HG02970 (cell line): ENCODE results near the gene DLG2.

Source experiments
- ATAC-seq: cut with Tn5 transposase; IDR thresholded peaks from one replicate; pipeline ENCODE4 v1.9.1; 2021; ENCODE audit warnings: mild to moderate bottlenecking, moderate library complexity, moderate number of reproducible peaks; ENCODE audit not compliant: unreplicated experiment, low FRiP score

The DLG2 gene

DNA sequence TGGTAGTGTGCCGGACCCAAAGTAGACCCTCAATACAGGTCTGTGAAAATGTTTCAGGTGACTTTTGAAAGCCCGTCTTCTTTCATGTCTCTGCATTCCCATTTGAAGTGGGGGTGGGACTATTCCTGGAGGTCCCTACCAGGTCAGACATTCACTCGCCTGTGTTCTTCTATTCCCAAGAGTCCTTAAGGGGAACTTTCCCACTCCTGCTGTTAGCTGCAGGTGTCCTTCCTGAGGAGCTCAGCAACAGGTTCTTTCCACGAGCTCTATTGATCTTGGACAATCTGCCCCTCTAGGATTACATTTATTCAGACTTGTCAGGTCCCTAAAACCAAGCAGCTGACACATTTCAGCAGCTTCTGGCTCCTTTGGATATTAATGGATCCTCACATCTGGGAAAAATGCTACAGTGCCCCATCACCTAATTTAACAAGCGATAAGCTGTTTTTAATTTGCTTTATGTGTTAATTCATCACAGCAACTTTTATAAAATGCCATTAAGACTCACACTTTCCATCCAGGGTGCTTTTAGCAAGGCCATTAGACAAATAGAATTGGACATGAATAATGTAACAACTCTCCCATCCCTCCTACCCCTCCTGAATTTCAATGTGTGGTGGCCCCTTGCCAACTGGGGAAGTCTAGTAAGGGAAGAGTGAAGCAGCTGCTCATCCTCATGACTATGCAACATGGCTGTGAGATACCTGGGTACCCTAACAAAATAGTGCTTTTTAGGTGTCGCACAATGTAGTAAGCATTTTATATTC is 2081.5 kb downstream of the DLG2 start:
- no peak for ATAC-seq

DNA sequence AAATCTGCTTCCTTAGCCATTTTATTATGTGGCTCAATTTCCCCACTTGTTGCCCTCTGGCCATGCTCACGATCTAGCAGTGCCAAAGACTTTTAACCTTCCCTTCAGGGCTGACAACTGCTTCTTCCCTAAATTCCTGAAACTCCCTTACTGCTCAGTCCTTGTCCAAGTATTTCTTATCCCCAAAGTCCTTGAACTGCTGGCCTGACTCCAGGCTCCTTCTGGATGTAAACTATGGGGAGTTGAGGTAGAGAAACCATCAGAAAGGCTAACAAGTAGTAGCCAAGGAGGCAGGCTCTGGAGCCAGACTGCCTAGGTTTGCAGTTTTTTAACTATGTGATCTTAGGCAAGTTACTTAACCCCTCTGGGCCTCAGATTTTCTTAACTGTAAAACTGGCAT is 2082.3 kb downstream of the DLG2 start:
- ATAC-seq, result no peak

DNA sequence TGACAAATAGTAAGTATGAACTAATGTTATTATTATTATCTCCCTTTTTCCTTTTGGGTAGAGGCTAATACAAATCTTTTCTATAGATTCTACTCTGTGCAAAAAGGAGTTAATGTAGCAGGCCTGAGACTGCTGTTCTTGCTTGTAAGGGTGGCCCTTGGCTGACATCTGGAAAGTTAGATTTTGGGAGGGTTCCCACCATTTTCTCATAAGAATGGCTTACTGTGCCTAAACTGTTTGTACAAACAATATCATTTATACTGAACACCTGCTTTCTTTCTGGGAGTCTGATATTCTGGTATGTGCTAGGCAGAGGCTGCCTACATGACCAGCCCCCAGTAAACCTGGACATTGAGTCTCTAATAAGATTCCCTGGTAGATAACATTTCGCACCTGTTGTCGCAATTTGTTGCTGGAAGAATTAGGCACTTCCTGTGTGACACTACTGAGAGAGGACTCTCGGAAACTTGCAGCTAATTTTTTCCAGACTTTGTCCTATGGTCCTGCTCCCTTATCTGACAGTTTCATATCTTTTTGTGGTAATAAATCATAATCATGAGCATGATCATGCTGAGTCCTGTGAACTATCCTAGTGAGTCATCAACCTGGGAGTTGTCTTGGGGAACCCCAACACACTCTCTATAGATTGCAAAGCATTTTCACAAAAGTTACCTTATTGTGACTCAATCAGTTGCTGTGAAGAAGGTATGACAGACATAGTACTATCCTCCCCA is 2083.3 kb downstream of the DLG2 start:
- ATAC-seq, result no peak

DNA sequence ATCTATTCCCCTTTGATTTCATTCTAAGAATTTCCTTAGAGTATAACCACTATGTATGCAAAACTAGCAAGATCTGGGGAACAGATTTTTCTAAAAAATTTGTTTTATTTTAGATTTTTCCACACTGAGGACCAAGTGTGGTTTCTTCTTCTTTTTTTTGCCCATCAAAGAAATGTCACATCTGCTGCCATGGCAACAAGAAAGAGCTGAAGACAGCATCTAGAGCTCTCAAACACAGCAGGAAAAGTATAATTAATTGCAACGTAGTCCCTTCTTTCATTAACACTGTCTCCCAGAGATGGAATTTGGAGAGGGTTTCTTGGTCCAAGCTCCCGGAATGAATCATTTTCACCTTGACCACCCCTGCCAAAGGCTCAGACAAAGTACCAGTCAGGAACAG is 2084.3 kb downstream of the DLG2 start:
- no peak for ATAC-seq

DNA sequence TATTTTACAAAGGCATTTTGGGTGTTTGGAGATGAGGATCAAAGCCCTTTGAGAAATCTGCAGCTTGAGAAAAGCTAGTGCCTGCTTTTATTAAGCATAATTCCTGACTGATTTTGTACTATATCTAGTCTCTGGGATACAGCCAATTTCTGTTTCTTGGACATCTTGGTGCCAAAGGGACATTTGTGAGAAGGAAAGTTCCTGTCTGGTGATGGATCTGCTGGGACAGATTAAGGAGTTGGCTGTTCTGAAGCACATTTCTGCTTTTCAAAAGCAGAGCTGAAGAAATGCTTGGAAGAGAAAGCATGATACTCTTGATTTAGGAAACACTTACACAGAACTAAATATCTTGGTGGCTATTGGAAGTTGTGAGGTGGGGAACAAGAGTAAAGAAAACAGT is 2086.4 kb downstream of the DLG2 start:
- ATAC-seq, result no peak

DNA sequence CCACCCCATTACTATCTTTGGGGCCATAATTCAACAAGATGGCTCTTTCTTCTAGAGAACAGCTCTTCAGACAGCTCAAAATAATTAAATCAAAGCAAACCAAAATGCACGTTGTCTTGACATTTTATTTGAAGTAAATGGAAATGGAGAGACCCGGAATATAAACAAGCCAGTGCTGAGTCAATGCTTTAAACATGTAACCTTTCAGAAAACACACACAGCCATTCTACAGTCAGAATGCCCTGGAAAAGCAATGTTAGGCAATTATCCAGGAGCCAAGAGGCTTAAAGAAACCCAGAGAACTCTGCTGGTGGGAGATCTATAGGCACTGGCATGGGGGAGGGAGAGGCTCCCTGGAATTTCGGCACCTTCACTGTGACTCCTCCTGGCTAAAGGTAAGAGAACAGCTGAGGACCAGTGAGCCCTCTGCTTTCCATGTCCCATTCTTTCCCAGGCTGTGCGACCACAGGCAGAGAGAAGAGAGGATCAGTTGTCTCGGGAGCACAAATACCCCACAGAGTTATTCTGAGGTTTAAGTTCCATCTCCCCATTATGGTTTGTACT is 2086.9 kb downstream of the DLG2 start:
- no peak for ATAC-seq

DNA sequence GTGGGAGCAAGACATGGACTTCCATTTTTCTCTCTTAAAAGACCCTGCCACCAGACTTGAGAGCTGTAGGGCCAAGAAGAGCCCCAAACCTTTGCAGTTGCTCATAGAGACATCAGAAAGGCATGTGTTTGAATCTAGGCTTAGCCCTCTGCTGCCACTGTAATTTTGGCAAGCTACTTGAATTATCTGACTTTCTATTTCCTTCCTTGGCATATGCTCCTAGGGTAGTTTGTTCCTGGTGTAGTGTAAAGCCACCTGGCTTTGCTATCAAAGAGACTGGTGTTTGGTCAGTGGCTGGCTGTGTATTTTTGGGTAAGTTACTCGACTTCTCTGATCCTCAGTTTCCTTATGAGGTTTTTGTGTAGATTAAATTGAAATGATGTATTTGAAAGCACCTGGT is 2088.9 kb downstream of the DLG2 start:
- ATAC-seq, result no peak

DNA sequence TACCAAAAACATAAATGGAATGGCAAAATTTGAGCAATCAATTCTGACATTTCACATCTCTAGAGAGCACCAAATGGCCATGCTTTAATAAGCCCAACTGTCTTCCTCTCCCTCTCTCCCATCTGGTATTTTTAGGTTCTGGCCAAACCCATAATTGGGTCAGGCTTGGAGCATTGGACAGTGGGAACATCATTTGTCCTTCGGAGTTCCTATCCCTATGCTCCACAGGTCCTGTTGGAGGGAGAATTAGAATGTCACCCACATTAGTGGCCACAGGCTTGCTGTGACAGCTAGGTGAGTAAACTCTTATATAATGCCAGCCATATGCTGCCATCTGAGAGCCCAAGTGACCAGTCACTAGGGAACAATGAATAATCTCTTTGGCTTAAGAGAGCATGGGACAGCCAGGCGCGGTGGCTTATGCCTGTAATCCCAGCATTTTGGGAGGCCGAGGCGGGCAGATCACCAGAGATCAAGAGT is 2090.0 kb downstream of the DLG2 start:
- ATAC-seq, result no peak

DNA sequence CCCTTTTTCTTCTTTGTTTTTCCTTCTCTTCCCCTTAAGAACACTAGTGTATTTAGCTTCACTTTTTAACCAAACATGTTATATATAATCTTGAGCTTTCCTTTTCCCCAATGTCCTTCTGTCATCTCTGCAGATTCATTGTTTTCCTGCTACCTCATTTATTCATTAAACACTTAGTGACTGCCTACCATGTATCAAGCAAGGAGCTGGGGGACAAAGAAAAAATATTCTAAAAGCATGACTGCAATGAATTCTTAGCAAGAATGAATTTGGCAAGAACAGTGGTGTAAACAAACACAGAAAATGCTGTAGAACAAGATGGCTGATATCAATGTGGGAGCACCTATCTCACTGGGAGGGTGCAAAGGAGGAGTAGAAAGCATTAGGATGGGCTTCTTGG is 2094.0 kb downstream of the DLG2 start:
- ATAC-seq, result no peak

DNA sequence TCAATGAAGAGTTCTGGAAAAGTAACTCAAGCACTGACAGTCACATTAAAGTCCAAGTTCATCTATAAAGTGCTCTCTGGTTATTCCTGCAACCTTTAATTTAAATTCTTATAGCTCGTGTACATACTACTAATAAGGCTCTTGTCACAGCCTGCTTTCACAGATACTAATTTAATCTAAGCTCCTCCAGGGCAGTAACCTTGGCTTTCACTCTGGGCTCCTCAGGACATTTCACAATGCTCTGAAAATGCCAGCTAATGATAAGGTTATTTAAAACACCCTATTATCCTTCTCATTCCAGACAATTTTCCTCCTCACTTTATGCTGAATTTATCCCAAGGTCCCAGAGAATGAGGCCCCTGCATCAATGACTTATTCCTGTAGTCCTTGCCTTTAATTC is 2098.3 kb downstream of the DLG2 start:
- ATAC-seq, result no peak

DNA sequence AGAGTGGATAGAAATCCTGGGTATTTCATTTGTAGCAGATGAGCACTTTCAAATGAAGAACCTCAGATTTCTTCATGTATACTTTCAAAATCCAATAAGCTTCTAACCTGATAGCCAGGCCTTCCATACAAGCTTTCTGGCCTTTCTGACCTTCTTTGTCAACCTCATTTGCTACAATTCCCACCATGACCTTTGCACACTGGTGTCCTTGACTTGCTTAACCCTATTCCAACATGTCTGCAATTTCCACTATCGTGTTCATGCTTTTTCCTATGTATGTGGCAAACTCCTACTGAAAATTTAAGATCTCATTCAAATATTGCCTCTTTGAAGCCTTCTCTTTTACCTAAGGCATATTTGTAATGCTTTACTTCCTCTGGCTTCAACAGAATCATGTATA is 2098.9 kb downstream of the DLG2 start:
- no peak for ATAC-seq

DNA sequence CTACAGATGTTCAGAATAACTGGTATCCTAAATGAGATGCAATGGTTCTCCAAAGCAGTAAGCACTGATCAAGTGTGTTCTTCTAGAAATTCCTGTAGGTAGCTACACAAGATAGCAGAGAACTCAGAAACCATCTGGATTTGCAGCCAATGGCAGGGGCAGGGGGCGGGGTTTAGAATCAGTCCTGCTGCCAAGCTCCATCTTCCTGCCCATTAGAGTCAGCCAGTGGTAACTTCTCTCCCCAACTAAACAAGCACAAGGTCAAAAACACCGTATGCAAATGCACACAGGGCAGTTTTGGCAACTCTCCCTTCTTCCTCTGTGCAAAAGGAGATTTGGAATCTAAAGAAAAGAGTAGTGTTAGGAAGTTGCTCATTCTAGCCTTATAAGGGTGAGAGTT is 2103.5 kb downstream of the DLG2 start:
- no peak for ATAC-seq

DNA sequence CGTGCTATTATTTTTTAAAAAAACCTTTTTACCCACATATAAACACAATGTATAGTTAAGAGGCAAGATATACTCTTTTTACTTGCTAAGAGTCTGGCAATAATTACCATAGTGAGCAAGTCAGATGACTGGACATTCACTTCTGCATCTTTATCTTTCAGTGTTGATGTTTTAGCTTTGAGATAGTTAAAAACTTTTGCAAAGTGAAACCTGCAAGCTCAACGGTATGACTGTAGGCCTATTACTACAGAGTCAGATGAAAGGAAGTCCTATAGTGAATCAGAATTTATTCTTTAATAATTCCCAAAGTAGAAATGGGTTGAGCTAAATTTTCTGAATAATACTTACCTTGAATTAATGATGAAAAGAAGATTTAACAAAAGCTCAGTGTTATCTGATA is 2104.2 kb downstream of the DLG2 start:
- no peak for ATAC-seq

DNA sequence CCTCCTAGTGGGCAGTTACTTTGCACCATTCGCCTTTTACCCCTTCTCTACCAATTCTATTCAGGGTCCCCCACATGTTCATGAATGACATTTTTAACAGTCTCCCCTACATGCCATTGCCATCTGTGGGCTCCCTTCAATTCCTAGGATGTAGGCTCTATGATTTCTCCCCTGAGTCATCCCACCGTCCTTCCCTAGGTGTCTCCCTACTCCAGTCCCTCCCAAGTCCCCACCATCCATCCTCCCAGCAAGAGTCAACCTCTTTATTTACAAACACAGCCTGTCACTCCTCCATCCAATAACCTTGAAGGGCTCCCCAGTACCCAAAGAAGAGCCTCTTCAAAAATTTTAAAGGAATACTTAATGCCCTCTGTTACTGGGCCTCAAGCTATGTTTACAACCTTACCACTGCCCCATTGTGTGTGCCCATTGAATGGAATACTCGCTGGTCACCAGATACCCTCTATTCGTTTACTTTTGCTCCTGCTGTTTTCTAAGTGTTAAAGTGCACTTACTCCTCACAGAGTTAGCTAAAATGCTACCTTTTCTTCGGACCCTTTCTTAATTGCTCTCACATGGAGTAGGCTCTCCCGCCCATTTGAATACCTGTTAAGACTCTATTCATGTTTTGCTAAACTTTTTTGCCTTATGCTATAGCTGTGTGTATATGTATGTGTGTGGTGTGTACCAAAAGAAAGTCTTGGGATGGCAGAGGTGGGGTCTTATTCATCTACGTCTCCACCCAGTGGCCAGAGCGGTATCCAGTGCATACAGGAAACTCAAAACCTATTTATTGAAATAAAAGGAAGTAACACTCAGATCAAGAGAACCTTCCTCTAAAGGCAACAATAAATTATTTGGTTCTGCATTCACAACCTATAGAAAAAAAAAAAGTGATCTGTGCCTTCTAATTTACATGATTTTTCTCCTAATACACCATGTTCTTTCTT is 2105.2 kb downstream of the DLG2 start:
- ATAC-seq, result no peak

DNA sequence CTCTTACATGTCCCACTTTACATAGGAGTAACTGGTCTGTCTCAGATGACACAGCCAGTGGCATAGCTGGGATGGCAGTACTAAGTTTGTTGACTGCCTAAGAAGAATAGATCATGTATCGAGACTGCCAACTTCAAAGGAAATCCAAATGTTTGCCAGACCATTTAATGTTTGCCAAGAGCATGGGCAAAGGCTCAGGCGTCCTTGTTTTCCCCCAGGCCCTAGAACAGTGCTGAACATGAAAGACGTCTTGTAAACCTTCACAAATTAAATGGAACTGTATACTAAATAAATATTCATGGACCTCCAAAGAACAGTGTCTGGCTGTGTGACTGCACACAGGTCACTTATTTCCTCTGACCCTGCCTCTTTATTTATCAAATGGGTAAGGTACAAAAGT is 2106.3 kb downstream of the DLG2 start:
- no peak for ATAC-seq

DNA sequence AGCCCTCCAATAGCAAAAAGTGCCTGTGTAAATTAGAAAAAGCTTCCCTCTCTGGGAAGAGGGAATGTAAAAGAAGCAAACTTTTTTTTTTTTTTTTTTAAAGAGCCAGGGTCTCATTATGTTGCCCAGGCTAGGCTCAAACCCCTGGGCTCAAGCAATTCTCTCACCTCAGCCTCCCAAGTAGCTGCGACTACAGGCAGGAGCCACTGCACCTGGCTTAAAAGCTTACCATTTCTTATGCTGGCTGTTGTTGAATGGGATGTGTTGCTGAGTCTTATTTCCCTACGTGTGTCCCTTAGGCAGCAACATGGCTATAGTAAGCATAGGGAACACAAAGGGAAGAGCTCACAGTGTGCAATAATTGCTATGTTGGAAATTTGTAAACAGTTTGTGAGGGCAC is 2115.5 kb downstream of the DLG2 start:
- ATAC-seq, result no peak

DNA sequence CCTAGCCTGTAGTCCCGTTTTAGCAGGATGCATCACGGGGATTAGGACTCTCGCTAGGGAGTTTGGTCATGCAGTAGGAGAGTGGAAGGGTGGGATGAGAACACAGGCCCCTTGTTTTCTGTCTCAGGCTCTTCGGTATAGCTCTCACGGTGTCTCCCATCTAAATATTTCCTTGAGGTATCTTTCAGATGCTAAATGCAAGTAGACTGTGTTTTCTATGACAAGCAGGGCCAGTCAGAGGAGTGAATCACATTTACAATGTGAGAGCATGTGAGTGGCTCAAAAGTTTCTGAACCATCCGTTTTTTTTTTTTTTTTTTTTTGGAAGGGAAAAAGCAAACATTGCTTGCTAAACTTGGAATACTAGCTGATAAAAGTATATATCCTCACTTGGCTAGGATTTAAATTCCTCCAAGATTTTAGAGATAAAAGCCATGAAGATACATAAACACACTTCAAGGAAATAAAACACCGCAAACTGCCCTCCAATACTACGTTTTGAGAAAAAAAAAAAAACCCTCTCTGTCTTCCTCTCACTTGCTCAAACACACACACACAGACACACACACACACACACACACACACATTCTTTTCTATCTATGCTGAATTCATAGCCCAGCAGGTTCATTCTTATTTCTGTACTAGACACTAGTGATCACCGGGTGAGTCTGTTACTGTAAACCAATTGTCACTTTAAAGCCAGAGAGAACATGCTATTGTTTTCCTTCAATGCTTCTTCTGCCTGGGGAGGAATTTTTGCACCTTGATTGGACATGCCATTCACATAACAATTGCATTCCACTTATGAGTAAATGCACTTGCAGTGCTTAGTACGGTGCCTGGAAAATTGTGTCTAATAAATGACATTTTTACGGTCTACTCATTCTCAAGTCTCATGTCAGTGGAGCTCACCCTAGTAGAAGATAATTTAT is 2116.3 kb downstream of the DLG2 start:
- ATAC-seq, result no peak

DNA sequence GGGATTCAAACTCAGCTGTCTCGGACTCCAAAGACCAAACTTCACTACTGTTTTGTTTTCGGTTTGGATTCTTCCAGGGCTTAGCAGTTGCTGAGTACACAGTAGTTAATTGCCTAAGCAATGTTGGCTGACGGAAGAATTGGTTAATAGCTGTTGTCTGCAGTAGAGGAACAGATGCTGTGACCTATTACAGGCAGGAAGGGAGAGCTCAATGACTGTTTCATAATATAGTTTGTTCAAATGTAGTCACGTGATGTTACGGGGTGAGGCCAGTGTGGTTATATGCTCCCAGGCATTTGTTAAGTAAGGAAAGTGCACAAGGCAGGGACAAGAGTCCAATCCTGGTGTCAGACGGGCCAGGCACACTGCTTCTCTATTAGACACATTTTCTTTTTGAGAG is 2118.3 kb downstream of the DLG2 start:
- ATAC-seq, result no peak

DNA sequence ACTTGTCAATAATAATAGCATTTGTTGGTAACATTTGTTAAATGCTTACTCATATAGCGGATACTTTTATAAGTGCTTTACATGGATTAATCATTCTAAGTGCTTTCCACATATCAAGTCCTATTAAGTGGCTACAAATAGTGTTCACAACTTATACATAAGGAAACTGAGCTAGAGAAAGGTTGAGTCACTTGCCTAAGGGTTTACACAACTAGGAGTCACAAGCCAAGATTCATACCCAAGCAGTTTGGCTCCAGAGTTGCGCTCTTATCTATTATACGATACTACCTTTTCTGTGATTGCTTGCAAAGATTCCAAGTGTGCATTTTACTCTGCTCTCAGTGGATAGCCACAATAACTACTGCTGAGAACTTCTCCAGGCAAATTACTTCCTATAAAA is 2125.1 kb downstream of the DLG2 start:
- ATAC-seq, result no peak

DNA sequence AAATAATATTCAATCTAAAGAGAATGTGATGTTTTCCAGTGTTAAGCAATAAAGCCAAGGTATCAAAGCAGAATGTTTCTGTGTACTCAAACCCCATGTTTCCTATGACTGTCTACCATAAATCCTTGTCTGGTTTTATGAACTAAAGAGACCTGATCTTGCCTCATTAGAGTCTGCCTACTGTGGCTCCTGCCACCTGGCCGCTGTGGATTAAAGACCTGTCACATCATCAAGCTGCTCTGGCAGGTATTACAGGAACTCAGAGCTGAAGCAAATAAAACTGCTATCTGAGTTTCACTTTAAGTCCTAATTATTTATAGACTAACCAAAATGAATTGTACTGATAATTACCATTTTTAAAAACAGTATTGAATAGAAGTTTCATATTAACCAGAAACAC is 2133.2 kb downstream of the DLG2 start:
- ATAC-seq, result no peak
